ENCODE measurements around the gene CCDC92. TPM values are rescaled to one million over a fixed set of nuclear protein-coding genes. Genes with fewer than 3 reads are reported as not detected.

Gene CCDC92
- total and polyA plus RNA-seq, 5 donors from 2014 or later: 12.9 to 24.1 (median 19.5) TPM

DNA sequence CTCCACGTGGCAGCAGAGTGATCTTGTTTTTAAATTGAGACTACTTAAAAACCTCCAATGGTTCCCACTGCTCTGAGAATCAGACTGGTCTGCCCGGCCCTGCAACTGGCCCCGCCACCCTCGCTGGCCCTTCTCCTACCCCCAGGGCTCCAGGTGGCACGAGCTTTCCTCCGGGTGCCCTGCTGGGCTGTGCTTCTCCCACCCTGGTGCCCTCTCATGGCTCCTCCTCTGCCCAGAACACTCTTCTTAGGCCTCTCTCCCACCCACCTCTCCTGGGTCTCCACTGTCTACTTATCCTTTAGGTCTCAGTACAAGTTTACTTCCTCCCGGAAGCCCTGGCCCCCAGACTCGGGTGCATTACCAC lies 26.5 kb downstream of the CCDC92 start:
- H3K27ac ChIP-seq (ENCODE audit: insufficient read depth, low read length, poor library complexity, severe bottlenecking): no peak overlapping the region
- H3K36me3 ChIP-seq (ENCODE audit: control insufficient read depth, insufficient read depth, low read length): peaks cover 20% of the 10 kb centered on the region
- Mint-ChIP-seq H3K27me3 (no peaks in the 10 kb centered on the region), H3K27ac (peak overlapping the region in 1 of 3 donors; percentile 33), H3K9me3 (peaks cover 0 to 9% (median 0%) of the 10 kb centered on the region in 7 donors), H3K4me3 (no peak overlapping the region), H3K4me1 (peaks cover 0 to 15% (median 1%) of the 10 kb centered on the region in 4 donors), H3K36me3 (peaks cover 35% of the 10 kb centered on the region)
- H3K9me3 ChIP-seq (ENCODE audit: control insufficient read depth in 2 of 2, low read length in 2 of 2): peaks cover 0 to 6% of the 10 kb centered on the region in 2 experiments
- H3K4me3 ChIP-seq (ENCODE audit: low read depth, low read length): no peak overlapping the region
- H3K4me1 ChIP-seq (ENCODE audit: control insufficient read depth, insufficient read depth, low read length, poor library complexity, severe bottlenecking): no peaks in the 10 kb centered on the region
- DNase-seq (no peak), ATAC-seq (ENCODE audit: low read depth in 2 of 2) (no peak)
- no peaks in the 10 kb centered on the region for H3K27me3 ChIP-seq (ENCODE audit: control insufficient read depth, insufficient read depth, low read length)

DNA sequence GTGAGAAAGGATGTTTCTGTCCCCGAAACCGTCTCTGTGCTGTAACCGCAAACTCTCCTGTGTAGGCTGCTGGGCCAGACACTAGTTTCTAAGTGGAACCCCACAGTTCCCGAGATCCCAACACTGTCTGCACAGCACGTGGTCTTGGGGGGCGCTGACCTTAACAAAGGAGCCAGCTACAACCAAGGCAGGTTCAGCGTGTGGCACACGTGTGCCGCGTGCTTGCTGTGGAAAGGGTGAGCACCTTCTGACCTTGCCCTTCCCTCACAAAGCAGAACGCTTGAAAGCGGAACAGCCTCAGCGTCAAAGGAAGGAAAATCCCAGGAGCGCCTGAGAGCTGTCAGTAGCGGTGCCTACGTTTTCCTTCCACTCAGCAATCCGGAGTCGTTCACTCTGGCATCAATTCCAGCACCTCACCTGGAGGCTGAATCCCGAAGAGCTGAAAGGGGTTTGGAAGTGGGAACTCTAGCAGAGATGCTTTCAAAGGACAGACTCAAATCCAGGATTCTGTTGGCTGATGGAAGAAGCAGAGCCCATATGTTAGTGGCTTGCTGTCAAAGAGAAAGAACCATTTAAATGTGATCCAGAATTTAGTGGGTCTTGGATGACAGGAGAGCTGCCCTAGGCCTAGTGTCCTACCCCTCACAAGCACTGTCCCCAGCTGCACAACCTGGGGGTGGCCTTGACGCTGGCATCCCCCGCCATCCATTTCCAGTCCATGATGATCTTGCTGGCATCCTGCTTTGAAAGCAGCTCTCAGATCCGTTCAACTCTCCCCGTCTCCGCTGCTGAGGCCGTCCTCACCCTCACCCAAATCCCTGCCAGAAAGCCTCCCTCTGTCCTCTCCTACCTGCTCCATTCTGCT lies 27.1 kb downstream of the CCDC92 start:
- peaks cover 21% of the 10 kb centered on the region for H3K36me3 ChIP-seq (ENCODE audit: control insufficient read depth, insufficient read depth, low read length)
- ATAC-seq (ENCODE audit: low read depth in 2 of 2): no peak

DNA sequence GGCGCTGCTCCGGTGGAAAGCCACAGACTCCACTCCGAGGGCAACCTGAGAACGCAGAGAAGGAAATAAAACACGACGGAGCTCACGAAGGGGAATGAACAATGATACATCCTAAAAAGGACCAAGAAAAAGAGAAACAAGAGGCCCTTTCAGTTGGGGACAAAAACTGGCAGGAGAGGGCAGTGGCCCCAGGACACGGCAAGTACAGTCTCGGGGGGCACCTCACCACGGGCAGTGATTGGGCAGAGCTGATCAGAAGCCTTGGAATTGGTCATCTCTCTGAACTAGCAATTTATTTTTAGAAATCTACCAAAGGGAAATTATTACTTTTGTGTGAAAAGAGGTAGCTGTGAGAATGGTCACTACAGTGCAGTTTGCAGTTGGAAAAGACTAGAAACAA lies 27.9 kb downstream of the CCDC92 start:
- Mint-ChIP-seq H3K4me3 (no peak overlapping the region), H3K4me1 (peaks cover 0 to 12% (median 1%) of the 10 kb centered on the region in 4 donors), H3K9me3 (peaks cover 0 to 9% (median 0%) of the 10 kb centered on the region in 7 donors), H3K27ac (peak overlapping the region in 1 of 3 donors; percentile 65), H3K27me3 (no peaks in the 10 kb centered on the region), H3K36me3 (peaks cover 36% of the 10 kb centered on the region)
- no peak overlapping the region for H3K4me3 ChIP-seq (ENCODE audit: low read depth, low read length)
- no peak for ATAC-seq (ENCODE audit: low read depth in 2 of 2)
- H3K36me3 ChIP-seq (ENCODE audit: control insufficient read depth, insufficient read depth, low read length): peaks cover 21% of the 10 kb centered on the region
- peaks cover 0 to 6% of the 10 kb centered on the region in 2 experiments for H3K9me3 ChIP-seq (ENCODE audit: control insufficient read depth in 2 of 2, low read length in 2 of 2)
- no peaks in the 10 kb centered on the region for H3K27me3 ChIP-seq (ENCODE audit: control insufficient read depth, insufficient read depth, low read length)
- no peaks in the 10 kb centered on the region for H3K4me1 ChIP-seq (ENCODE audit: control insufficient read depth, insufficient read depth, low read length, poor library complexity, severe bottlenecking)
- no peak for DNase-seq
- H3K27ac ChIP-seq (ENCODE audit: insufficient read depth, low read length, poor library complexity, severe bottlenecking): no peak overlapping the region

More for the DNA sequence above, 27.1 kb downstream of the CCDC92 start:
- no peak overlapping the region for H3K4me3 ChIP-seq (ENCODE audit: low read depth, low read length)
- Mint-ChIP-seq H3K36me3 (peaks cover 36% of the 10 kb centered on the region), H3K27me3 (no peaks in the 10 kb centered on the region), H3K4me1 (peaks cover 0 to 15% (median 2%) of the 10 kb centered on the region in 4 donors), H3K4me3 (no peak overlapping the region), H3K9me3 (peaks cover 0 to 9% (median 0%) of the 10 kb centered on the region in 7 donors), H3K27ac (no peak overlapping the region)
- H3K27me3 ChIP-seq (ENCODE audit: control insufficient read depth, insufficient read depth, low read length): no peaks in the 10 kb centered on the region
- H3K4me1 ChIP-seq (ENCODE audit: control insufficient read depth, insufficient read depth, low read length, poor library complexity, severe bottlenecking): no peaks in the 10 kb centered on the region
- DNase-seq: no peak
- H3K27ac ChIP-seq (ENCODE audit: insufficient read depth, low read length, poor library complexity, severe bottlenecking): no peak overlapping the region
- peaks cover 0 to 6% of the 10 kb centered on the region in 2 experiments for H3K9me3 ChIP-seq (ENCODE audit: control insufficient read depth in 2 of 2, low read length in 2 of 2)

DNA sequence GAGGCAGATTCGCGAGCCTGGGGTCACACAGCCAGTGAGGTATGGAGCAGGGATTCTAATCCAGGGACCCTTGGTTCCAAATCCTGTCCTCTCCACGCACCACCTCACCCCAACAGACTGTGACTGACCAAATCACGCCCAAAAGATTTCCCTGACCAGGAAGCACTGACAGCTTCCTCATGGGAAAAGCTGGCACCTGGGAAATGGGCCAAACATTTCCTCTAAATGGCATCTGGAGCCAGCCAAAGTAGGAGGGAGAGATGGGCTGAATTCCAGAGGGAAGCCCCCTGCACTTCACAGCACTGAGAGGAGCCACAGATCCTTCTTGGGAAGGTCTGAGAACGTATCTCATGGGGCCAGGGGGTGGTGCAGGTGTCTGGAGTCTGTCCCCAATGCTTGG lies 28.8 kb downstream of the CCDC92 start:
- H3K36me3 Mint-ChIP-seq: peaks cover 39% of the 10 kb centered on the region
- H3K4me3 Mint-ChIP-seq: peak overlapping the region in 1 of 4 donors; percentile 7
- H3K4me1 Mint-ChIP-seq: peaks cover 0 to 14% (median 3%) of the 10 kb centered on the region in 4 donors
- ATAC-seq (ENCODE audit: low read depth in 2 of 2) (no peak), DNase-seq (no peak)
- H3K27ac Mint-ChIP-seq: no peak overlapping the region
- H3K9me3 Mint-ChIP-seq: peaks cover 0 to 9% (median 0%) of the 10 kb centered on the region in 7 donors
- H3K9me3 ChIP-seq (ENCODE audit: control insufficient read depth in 2 of 2, low read length in 2 of 2): peaks cover 0 to 6% of the 10 kb centered on the region in 2 experiments
- peaks cover 21% of the 10 kb centered on the region for H3K36me3 ChIP-seq (ENCODE audit: control insufficient read depth, insufficient read depth, low read length)
- no peaks in the 10 kb centered on the region for H3K27me3 ChIP-seq (ENCODE audit: control insufficient read depth, insufficient read depth, low read length)
- no peak overlapping the region for H3K4me3 ChIP-seq (ENCODE audit: low read depth, low read length)
- no peaks in the 10 kb centered on the region for H3K27me3 Mint-ChIP-seq
- peaks cover under 1% of the 10 kb centered on the region for H3K4me1 ChIP-seq (ENCODE audit: control insufficient read depth, insufficient read depth, low read length, poor library complexity, severe bottlenecking)
- no peak overlapping the region for H3K27ac ChIP-seq (ENCODE audit: insufficient read depth, low read length, poor library complexity, severe bottlenecking)

DNA sequence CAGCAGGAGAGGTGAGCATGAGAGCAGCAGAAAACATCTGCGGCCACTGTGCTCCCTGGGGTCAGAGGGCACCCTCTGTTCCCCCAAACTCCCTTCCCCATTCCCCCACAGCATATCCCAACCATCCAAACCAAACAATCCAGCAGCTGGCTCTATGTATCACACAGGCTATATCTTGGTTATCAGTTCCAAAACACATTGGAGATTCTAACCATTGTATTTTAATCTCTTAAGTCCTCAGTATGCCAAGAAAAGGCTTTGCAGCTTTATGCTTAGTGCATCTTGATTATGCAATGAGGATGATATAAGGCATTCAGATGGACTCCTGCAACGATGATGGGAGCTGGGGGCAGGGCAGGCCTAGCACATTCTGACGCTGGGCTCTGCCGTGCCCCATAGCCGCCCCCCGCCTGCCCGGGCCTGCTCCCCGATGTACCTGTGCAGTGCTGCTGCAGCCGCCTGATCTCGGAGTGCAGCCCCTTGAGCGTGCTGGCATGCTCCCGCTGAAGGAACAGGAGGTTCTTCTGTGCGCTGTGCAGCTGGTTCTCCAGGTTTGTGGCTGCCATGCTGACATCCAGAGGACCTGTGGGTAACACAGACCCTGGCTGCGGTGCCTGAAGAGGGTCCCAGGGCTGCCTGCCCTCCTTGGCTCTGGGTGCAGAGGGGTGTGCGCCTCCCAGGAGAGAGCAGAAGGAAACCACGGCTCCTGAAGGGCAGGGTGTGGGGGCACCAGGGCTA lies 29.6 kb downstream of the CCDC92 start:
- H3K36me3 ChIP-seq (ENCODE audit: control insufficient read depth, insufficient read depth, low read length): peaks cover 21% of the 10 kb centered on the region

DNA sequence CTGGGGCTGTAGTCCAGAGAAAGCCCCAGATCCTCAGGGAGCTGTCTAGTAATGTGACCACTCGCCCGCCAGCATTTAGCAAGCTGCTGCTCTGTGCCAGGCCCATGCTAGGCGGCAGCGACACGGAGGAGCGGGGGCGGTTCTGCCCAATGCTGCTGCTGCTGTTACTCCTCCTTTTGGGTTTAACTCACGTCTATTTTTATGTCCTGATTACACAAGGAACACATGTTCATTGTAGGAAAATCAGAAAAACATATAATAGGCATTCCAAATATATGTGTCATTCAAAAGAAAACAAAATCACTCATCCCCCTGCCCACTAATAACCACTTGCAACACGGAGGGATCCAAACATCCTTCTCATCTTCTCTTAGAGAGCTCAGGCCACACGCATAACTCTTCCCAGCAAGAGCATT lies 30.4 kb downstream of the CCDC92 start:
- H3K4me3 Mint-ChIP-seq: no peak overlapping the region
- ATAC-seq (ENCODE audit: low read depth in 2 of 2) (no peak), DNase-seq (no peak)
- H3K27me3 ChIP-seq (ENCODE audit: control insufficient read depth, insufficient read depth, low read length): no peaks in the 10 kb centered on the region
- peaks cover 0 to 6% of the 10 kb centered on the region in 2 experiments for H3K9me3 ChIP-seq (ENCODE audit: control insufficient read depth in 2 of 2, low read length in 2 of 2)
- H3K4me1 ChIP-seq (ENCODE audit: control insufficient read depth, insufficient read depth, low read length, poor library complexity, severe bottlenecking): peaks cover 16% of the 10 kb centered on the region
- H3K27ac Mint-ChIP-seq: no peak overlapping the region
- H3K4me3 ChIP-seq (ENCODE audit: low read depth, low read length): no peak overlapping the region
- peaks cover 0 to 9% (median 1%) of the 10 kb centered on the region in 7 donors for H3K9me3 Mint-ChIP-seq
- H3K4me1 Mint-ChIP-seq: peaks cover 6 to 23% (median 15%) of the 10 kb centered on the region in 4 donors
- peaks cover 41% of the 10 kb centered on the region for H3K36me3 Mint-ChIP-seq
- H3K27ac ChIP-seq (ENCODE audit: insufficient read depth, low read length, poor library complexity, severe bottlenecking): no peak overlapping the region
- no peaks in the 10 kb centered on the region for H3K27me3 Mint-ChIP-seq
- peaks cover 23% of the 10 kb centered on the region for H3K36me3 ChIP-seq (ENCODE audit: control insufficient read depth, insufficient read depth, low read length)

More for the DNA sequence above, 29.6 kb downstream of the CCDC92 start:
- no peak overlapping the region for H3K27ac ChIP-seq (ENCODE audit: insufficient read depth, low read length, poor library complexity, severe bottlenecking)
- Mint-ChIP-seq H3K4me1 (peaks cover 0 to 17% (median 10%) of the 10 kb centered on the region in 4 donors), H3K36me3 (peaks cover 43% of the 10 kb centered on the region), H3K27me3 (no peaks in the 10 kb centered on the region), H3K27ac (no peak overlapping the region), H3K4me3 (no peak overlapping the region), H3K9me3 (peaks cover 0 to 9% (median 0%) of the 10 kb centered on the region in 7 donors)
- no peaks in the 10 kb centered on the region for H3K27me3 ChIP-seq (ENCODE audit: control insufficient read depth, insufficient read depth, low read length)
- no peak overlapping the region for H3K4me3 ChIP-seq (ENCODE audit: low read depth, low read length)
- peaks cover 7% of the 10 kb centered on the region for H3K4me1 ChIP-seq (ENCODE audit: control insufficient read depth, insufficient read depth, low read length, poor library complexity, severe bottlenecking)
- ATAC-seq (ENCODE audit: low read depth in 2 of 2) (no peak), DNase-seq (no peak)
- H3K9me3 ChIP-seq (ENCODE audit: control insufficient read depth in 2 of 2, low read length in 2 of 2): peaks cover 0 to 6% of the 10 kb centered on the region in 2 experiments

DNA sequence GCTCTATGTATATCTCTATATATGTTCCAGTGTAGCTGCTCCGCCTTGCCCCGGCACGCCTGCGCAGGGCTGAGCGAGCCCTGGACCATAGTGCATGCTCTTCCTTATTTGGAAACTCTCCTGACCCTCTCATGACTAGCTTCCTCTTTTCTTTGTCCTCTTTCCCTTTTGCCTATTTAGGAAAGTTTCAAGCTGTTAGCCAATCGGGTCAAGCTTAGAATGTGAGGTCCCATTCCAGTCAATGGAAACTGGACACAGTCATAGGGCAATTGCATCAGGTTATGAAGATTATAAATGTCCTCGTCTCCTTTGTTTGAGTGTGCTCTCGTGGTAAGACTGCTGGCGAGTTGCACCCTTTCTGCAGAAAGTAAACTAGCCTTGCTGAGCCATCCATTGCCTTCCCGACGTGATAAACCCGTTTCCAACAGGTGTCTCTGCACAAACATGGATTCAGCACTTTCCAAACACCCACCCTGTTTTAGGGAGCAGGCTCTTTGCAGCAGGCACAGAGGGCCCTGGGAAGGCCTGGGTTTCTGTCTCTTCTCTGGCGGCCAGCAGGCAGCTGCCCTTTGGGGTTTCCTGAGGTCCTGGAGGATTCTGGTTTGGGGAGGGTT lies 30.9 kb downstream of the CCDC92 start:
- peaks cover 6 to 24% (median 15%) of the 10 kb centered on the region in 4 donors for H3K4me1 Mint-ChIP-seq
- peaks cover 42% of the 10 kb centered on the region for H3K36me3 Mint-ChIP-seq
- no peak overlapping the region for H3K4me3 Mint-ChIP-seq

More for the DNA sequence above, 30.9 kb downstream of the CCDC92 start:
- no peaks in the 10 kb centered on the region for H3K27me3 Mint-ChIP-seq
- H3K9me3 Mint-ChIP-seq: peaks cover 0 to 9% (median 1%) of the 10 kb centered on the region in 7 donors
- no peak for ATAC-seq (ENCODE audit: low read depth in 2 of 2)
- Histone ChIP-seq H3K27ac (ENCODE audit: insufficient read depth, low read length, poor library complexity, severe bottlenecking) (no peak overlapping the region), H3K36me3 (ENCODE audit: control insufficient read depth, insufficient read depth, low read length) (peaks cover 23% of the 10 kb centered on the region), H3K4me3 (ENCODE audit: low read depth, low read length) (no peak overlapping the region), H3K4me1 (ENCODE audit: control insufficient read depth, insufficient read depth, low read length, poor library complexity, severe bottlenecking) (peaks cover 17% of the 10 kb centered on the region), H3K27me3 (ENCODE audit: control insufficient read depth, insufficient read depth, low read length) (no peaks in the 10 kb centered on the region), H3K9me3 (ENCODE audit: control insufficient read depth in 2 of 2, low read length in 2 of 2) (peaks cover 0 to 6% of the 10 kb centered on the region in 2 experiments)
- no peak for DNase-seq
- no peak overlapping the region for H3K27ac Mint-ChIP-seq

Data from CD4-positive, CD25-positive, alpha-beta regulatory T cell (primary cell).